ENCODE results near the gene DCP1A.

DCP1A gene

DNA sequence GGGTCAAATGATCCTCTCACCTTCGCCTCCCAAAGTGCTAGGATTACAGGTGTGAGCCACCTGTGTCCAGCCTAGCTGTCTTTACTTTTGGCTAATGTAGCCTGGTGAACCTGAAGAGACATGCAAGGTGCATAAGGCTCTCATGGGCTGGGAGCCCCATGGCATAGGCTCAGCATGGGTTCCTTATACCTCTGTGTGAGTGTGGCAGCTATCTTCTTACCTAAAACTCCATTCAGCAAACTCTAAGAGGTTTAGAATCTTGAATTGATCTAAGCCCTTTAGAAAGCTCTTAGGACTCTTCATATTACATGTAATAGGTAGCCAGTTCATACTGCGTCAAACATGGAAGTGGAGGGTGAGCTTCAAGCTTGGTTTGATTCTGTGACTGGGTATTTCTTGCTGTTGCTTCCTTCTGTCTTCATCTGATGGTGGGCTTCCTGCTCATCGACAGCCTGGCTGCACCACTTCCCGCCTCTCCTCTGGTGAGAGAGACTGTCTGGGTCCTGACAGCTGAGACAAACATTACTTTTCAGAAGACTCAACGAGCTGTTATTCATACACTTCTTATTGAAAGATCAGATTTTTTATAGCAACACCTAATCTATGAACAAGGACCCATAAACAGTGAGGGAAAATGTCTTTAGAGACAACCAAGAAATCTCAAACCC, 72.3 kb downstream of the DCP1A start:
- no peaks in the 10 kb centered on the region for H3K9me3 ChIP-seq (ENCODE audit: control insufficient read depth, low read length)
- no peak overlapping the region for H3K27ac ChIP-seq (ENCODE audit: low read length, poor library complexity, severe bottlenecking)
- no peak overlapping the region for H3K9ac ChIP-seq (ENCODE audit: low read length)
- no peak overlapping the region for H3K4ac ChIP-seq (ENCODE audit: low read depth in 1 of 2, low read length in 2 of 2)
- H4K8ac ChIP-seq (ENCODE audit: low read length): no peak overlapping the region
- H3K4me2 ChIP-seq (ENCODE audit: low read length, poor library complexity, severe bottlenecking): no peak overlapping the region
- H3K79me1 ChIP-seq (replicated peaks; ENCODE audit: low read length, poor library complexity, severe bottlenecking): no peaks in the 10 kb centered on the region
- no peak for DNase-seq
- H2BK120ac ChIP-seq (ENCODE audit: low read depth, low read length): no peak overlapping the region
- H4K91ac ChIP-seq (ENCODE audit: low read length): no peak overlapping the region
- peaks cover 6% of the 10 kb centered on the region for H3K4me1 ChIP-seq (ENCODE audit: control insufficient read depth, insufficient read depth, low read depth, low read length)
- H3K23ac ChIP-seq (ENCODE audit: low read length in 2 of 2): no peak overlapping the region
- no peak overlapping the region for H3K18ac ChIP-seq (ENCODE audit: low read depth in 1 of 2, low read length in 2 of 2)
- H2AK5ac ChIP-seq (ENCODE audit: low read length, severe bottlenecking): no peak overlapping the region
- no peak overlapping the region for H2BK5ac ChIP-seq (ENCODE audit: low read depth, low read length, poor library complexity, severe bottlenecking)
- no peak overlapping the region for H2AFZ ChIP-seq (ENCODE audit: low read depth, low read length)
- H2BK12ac ChIP-seq (ENCODE audit: low read length in 2 of 2): peak overlapping the region in 1 of 2 experiments; percentile 37
- WGBS: 68% methylated on average over 5 of the region's 5 CpGs
- no peak overlapping the region for H2BK15ac ChIP-seq (ENCODE audit: low read depth, poor library complexity, severe bottlenecking)
- H3K4me3 ChIP-seq (ENCODE audit: insufficient read depth in 1 of 2, low read depth in 1 of 2, low read length in 2 of 2): no peak overlapping the region
- H3K14ac ChIP-seq (ENCODE audit: low read length in 2 of 2): no peak overlapping the region
- H3K27me3 ChIP-seq (ENCODE audit: control insufficient read depth in 1 of 2, insufficient read depth in 1 of 2, low read length in 2 of 2): no peaks in the 10 kb centered on the region
- peaks cover 0 to 4% of the 10 kb centered on the region in 2 experiments for H3K36me3 ChIP-seq (ENCODE audit: control insufficient read depth in 1 of 2, insufficient read depth in 2 of 2, low read depth in 1 of 2, low read length in 2 of 2)

DNA sequence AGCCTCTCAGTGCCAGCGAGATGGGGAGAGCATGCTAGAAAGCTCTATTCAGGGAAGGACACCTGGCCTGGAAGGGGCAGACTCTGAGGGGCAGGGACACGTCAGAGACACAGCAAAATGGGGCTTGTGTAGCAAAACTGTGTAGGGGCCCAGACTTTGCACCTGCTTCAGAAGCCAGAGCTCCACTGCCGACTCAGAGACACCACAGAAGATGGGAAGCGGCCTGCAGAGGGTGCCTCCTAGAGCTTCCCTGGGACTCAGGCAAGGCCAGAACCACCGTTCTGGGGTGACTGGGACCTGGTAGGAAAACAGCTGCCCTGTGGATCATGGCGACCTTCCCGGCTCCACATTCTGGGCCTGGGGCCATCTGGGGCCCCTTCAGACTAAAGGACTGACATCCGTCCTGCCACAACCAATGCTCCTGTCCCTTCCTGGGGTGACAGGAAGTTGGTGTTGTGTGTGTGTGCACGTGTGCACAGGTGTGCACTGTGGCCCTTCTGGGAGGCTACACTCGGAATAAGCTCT, 74.1 kb downstream of the DCP1A start:
- H3K4me1 ChIP-seq (ENCODE audit: control insufficient read depth, insufficient read depth, low read depth, low read length): peaks cover 10% of the 10 kb centered on the region
- no peak overlapping the region for H3K4me2 ChIP-seq (ENCODE audit: low read length, poor library complexity, severe bottlenecking)
- H4K91ac ChIP-seq (ENCODE audit: low read length): peak overlapping the region; percentile 83
- peaks cover 0 to 4% of the 10 kb centered on the region in 2 experiments for H3K36me3 ChIP-seq (ENCODE audit: control insufficient read depth in 1 of 2, insufficient read depth in 2 of 2, low read depth in 1 of 2, low read length in 2 of 2)
- H4K8ac ChIP-seq (ENCODE audit: low read length): peak overlapping the region; percentile 13
- H3K18ac ChIP-seq (ENCODE audit: low read depth in 1 of 2, low read length in 2 of 2): peak overlapping the region in 1 of 2 experiments; percentile 28
- no peak overlapping the region for H2BK5ac ChIP-seq (ENCODE audit: low read depth, low read length, poor library complexity, severe bottlenecking)
- no peaks in the 10 kb centered on the region for H3K9me3 ChIP-seq (ENCODE audit: control insufficient read depth, low read length)
- H3K4ac ChIP-seq (ENCODE audit: low read depth in 1 of 2, low read length in 2 of 2): peak overlapping the region; percentile 21 to 81
- H2BK15ac ChIP-seq (ENCODE audit: low read depth, poor library complexity, severe bottlenecking): no peak overlapping the region
- H3K27me3 ChIP-seq (ENCODE audit: control insufficient read depth in 1 of 2, insufficient read depth in 1 of 2, low read length in 2 of 2): no peaks in the 10 kb centered on the region
- H2BK120ac ChIP-seq (ENCODE audit: low read depth, low read length): peak overlapping the region; percentile 5
- peak overlapping the region; percentile 81 for H2AK5ac ChIP-seq (ENCODE audit: low read length, severe bottlenecking)
- no peak overlapping the region for H3K9ac ChIP-seq (ENCODE audit: low read length)
- H2AFZ ChIP-seq (ENCODE audit: low read depth, low read length): no peak overlapping the region
- H3K27ac ChIP-seq (ENCODE audit: low read length, poor library complexity, severe bottlenecking): no peak overlapping the region
- H3K23ac ChIP-seq (ENCODE audit: low read length in 2 of 2): peak overlapping the region in 1 of 2 experiments; percentile 10
- 92% methylated on average over 10 of the region's 10 CpGs for WGBS
- peak overlapping the region in 1 of 2 experiments; percentile 11 for H3K14ac ChIP-seq (ENCODE audit: low read length in 2 of 2)
- H3K79me1 ChIP-seq (replicated peaks; ENCODE audit: low read length, poor library complexity, severe bottlenecking): no peaks in the 10 kb centered on the region
- H2BK12ac ChIP-seq (ENCODE audit: low read length in 2 of 2): peak overlapping the region; percentile 66 to 90
- no peak for DNase-seq
- no peak overlapping the region for H3K4me3 ChIP-seq (ENCODE audit: insufficient read depth in 1 of 2, low read depth in 1 of 2, low read length in 2 of 2)

GRCh38 chr3:53269888-53270880, 77.2 kb downstream of the DCP1A start:
- Histone ChIP-seq H4K91ac (ENCODE audit: low read length) (peak overlapping the region; percentile 99), H2AK5ac (ENCODE audit: low read length, severe bottlenecking) (peak overlapping the region; percentile 94), H3K4me3 (ENCODE audit: insufficient read depth in 1 of 2, low read depth in 1 of 2, low read length in 2 of 2) (no peak overlapping the region), H3K27ac (ENCODE audit: low read length, poor library complexity, severe bottlenecking) (peak overlapping the region; percentile 80), H3K4ac (ENCODE audit: low read depth in 1 of 2, low read length in 2 of 2) (peak overlapping the region; percentile 93 to 99), H3K23ac (ENCODE audit: low read length in 2 of 2) (no peak overlapping the region), H3K27me3 (ENCODE audit: control insufficient read depth in 1 of 2, insufficient read depth in 1 of 2, low read length in 2 of 2) (no peaks in the 10 kb centered on the region), H3K9me3 (ENCODE audit: control insufficient read depth, low read length) (no peaks in the 10 kb centered on the region), H3K4me2 (ENCODE audit: low read length, poor library complexity, severe bottlenecking) (peak overlapping the region; percentile 0), H2BK12ac (ENCODE audit: low read length in 2 of 2) (peak overlapping the region; percentile 75 to 91), H2BK15ac (ENCODE audit: low read depth, poor library complexity, severe bottlenecking) (peak overlapping the region; percentile 60), H3K9ac (ENCODE audit: low read length) (peak overlapping the region; percentile 88), H3K79me1 (replicated peaks; ENCODE audit: low read length, poor library complexity, severe bottlenecking) (no peaks in the 10 kb centered on the region), H2AFZ (ENCODE audit: low read depth, low read length) (no peak overlapping the region), H2BK120ac (ENCODE audit: low read depth, low read length) (peak overlapping the region; percentile 93), H3K36me3 (ENCODE audit: control insufficient read depth in 1 of 2, insufficient read depth in 2 of 2, low read depth in 1 of 2, low read length in 2 of 2) (peaks cover 0 to 4% of the 10 kb centered on the region in 2 experiments), H3K18ac (ENCODE audit: low read depth in 1 of 2, low read length in 2 of 2) (peak overlapping the region; percentile 74 to 91), H4K8ac (ENCODE audit: low read length) (peak overlapping the region; percentile 99), H2BK5ac (ENCODE audit: low read depth, low read length, poor library complexity, severe bottlenecking) (peak overlapping the region; percentile 92), H3K4me1 (ENCODE audit: control insufficient read depth, insufficient read depth, low read depth, low read length) (peaks cover 10% of the 10 kb centered on the region), H3K14ac (ENCODE audit: low read length in 2 of 2) (no peak overlapping the region)
- DNase-seq: peak; percentile 99
- WGBS: 7% methylated on average over 12 of the region's 12 CpGs
